IPS DF 6.9 (cell line): ENCODE results near the gene CCDC136.

Source experiments
- DNase-seq: peaks from one replicate; pipeline ENCODE4 v3.0.0-alpha.2; 2013; ENCODE audit warnings: low read depth, low spot score
- H3K27ac ChIP-seq: one replicate; pipeline ENCODE4 v1.5.1; 2013; ENCODE audit warnings: low read length, control low read depth
- H3K27me3 ChIP-seq: 2 replicates; pipeline ENCODE4 v1.6.1; 2013; ENCODE audit warnings: mild to moderate bottlenecking, low read length; ENCODE audit not compliant: control insufficient read depth, insufficient read depth
- H3K36me3 ChIP-seq: 2 replicates; pipeline ENCODE4 v1.6.1; 2013; ENCODE audit warnings: low read length; ENCODE audit not compliant: control insufficient read depth, insufficient read depth
- H3K4me1 ChIP-seq: 2 replicates; pipeline ENCODE4 v1.6.1; 2013; ENCODE audit warnings: low read length; ENCODE audit not compliant: control insufficient read depth, insufficient read depth
- H3K4me3 ChIP-seq: 2 replicates; pipeline ENCODE4 v1.5.1; 2013; ENCODE audit warnings: mild to moderate bottlenecking, low read length
- H3K9me3 ChIP-seq: 2 replicates; pipeline ENCODE4 v1.6.1; 2013; ENCODE audit warnings: low read length, inconsistent platforms; ENCODE audit not compliant: control insufficient read depth, insufficient read depth
- WGBS: extraction: QIAGEN DNeasy Blood & Tissue Kit; methylation state at CpG from one replicate; pipeline ENCODE4 v1.1.7; 2013; ENCODE audit warnings: mixed read lengths, missing lambda C conversion rate; ENCODE audit not compliant: insufficient read length, insufficient coverage; 5-methylcytosine and 5-hydroxymethylcytosine counted together

Gene CCDC136

GRCh38 chr7:128791121-128791971, at the start of gene CCDC136:
CCDC136 (plus strand) TSS chr7:128791968; CDS start chr7:128792412, 444 bp downstream.
- no CpG with 5 or more reads among the region's 80 CpGs for WGBS
- no peak within 1 kb of the TSS for H3K27ac ChIP-seq

GRCh38 chr7:128742206-128742605, 49.6 kb upstream of the CCDC136 start:
- no peaks in the 10 kb centered on the region for H3K9me3 ChIP-seq
- no peaks in the 10 kb centered on the region for H3K4me1 ChIP-seq
- H3K27ac ChIP-seq: no peak overlapping the region
- H3K27me3 ChIP-seq: no peaks in the 10 kb centered on the region
- DNase-seq: no peak
- no peak overlapping the region for H3K4me3 ChIP-seq
- no CpG with 5 or more reads among the region's 4 CpGs for WGBS
- H3K36me3 ChIP-seq: no peaks in the 10 kb centered on the region

More at GRCh38 chr7:128791121-128791971, at the start of gene CCDC136:
- Histone ChIP-seq H3K27me3 (no peaks in the 10 kb centered on the region), H3K9me3 (no peaks in the 10 kb centered on the region), H3K36me3 (0 out of 2 replicates have a peak, but pooled peaks cover 3% of the 10 kb centered on the region), H3K4me3 (peak within 1 kb of the TSS; percentile 60), H3K4me1 (no peaks in the 10 kb centered on the region)
- no peak for DNase-seq

- no peaks in the 10 kb centered on the region for H3K4me1 ChIP-seq
- H3K27ac ChIP-seq: no peak overlapping the region
- no CpG with 5 or more reads among the region's 7 CpGs for WGBS
- H3K9me3 ChIP-seq: no peaks in the 10 kb centered on the region
- no peaks in the 10 kb centered on the region for H3K27me3 ChIP-seq
- H3K36me3 ChIP-seq: peaks cover 3% of the 10 kb centered on the region; the same call in 1 of the 2 replicates
- no peak overlapping the region for H3K4me3 ChIP-seq
- DNase-seq: no peak
Observed at GRCh38 chr7:128743112-128743772, 48.5 kb upstream of the CCDC136 start.

- Histone ChIP-seq H3K36me3 (peaks cover 3% of the 10 kb centered on the region; the same call in 1 of the 2 replicates), H3K4me1 (no peaks in the 10 kb centered on the region), H3K27ac (no peak overlapping the region), H3K27me3 (no peaks in the 10 kb centered on the region), H3K4me3 (no peak overlapping the region), H3K9me3 (no peaks in the 10 kb centered on the region)
- no CpG with 5 or more reads among the region's 2 CpGs for WGBS
- DNase-seq: no peak
Observed at GRCh38 chr7:128744366-128744905, 47.3 kb upstream of the CCDC136 start.

- no peaks in the 10 kb centered on the region for H3K27me3 ChIP-seq
- DNase-seq: no peak
- peaks cover 3% of the 10 kb centered on the region; the same call in 1 of the 2 replicates for H3K36me3 ChIP-seq
- no peaks in the 10 kb centered on the region for H3K9me3 ChIP-seq
- no peaks in the 10 kb centered on the region for H3K4me1 ChIP-seq
- H3K4me3 ChIP-seq: no peak overlapping the region
- H3K27ac ChIP-seq: no peak overlapping the region
- no CpG with 5 or more reads among the region's 1 CpG for WGBS
Observed at GRCh38 chr7:128745706-128746105, 46.1 kb upstream of the CCDC136 start.

GRCh38 chr7:128747327-128748079, 44.3 kb upstream of the CCDC136 start:
- DNase-seq: no peak
- no peak overlapping the region for H3K27ac ChIP-seq
- H3K4me1 ChIP-seq: no peaks in the 10 kb centered on the region
- H3K27me3 ChIP-seq: no peaks in the 10 kb centered on the region
- H3K4me3 ChIP-seq: no peak overlapping the region
- no peaks in the 10 kb centered on the region for H3K9me3 ChIP-seq
- peaks cover 3% of the 10 kb centered on the region; the same call in 1 of the 2 replicates for H3K36me3 ChIP-seq
- WGBS: no CpG with 5 or more reads among the region's 6 CpGs

- Histone ChIP-seq H3K27ac (no peak overlapping the region), H3K4me1 (no peaks in the 10 kb centered on the region), H3K9me3 (no peaks in the 10 kb centered on the region), H3K27me3 (no peaks in the 10 kb centered on the region), H3K36me3 (peaks cover 15% of the 10 kb centered on the region; the same call in 1 of the 2 replicates), H3K4me3 (no peak overlapping the region)
- DNase-seq: no peak
- no CpG with 5 or more reads among the region's 1 CpG for WGBS
Observed at GRCh38 chr7:128752251-128752650, 39.5 kb upstream of the CCDC136 start.

GRCh38 chr7:128755075-128755818, 36.5 kb upstream of the CCDC136 start:
- Histone ChIP-seq H3K4me1 (no peaks in the 10 kb centered on the region), H3K9me3 (no peaks in the 10 kb centered on the region), H3K27ac (no peak overlapping the region), H3K27me3 (no peaks in the 10 kb centered on the region), H3K36me3 (peaks cover 19% of the 10 kb centered on the region; the same call in 1 of the 2 replicates), H3K4me3 (no peak overlapping the region)
- no CpG with 5 or more reads among the region's 2 CpGs for WGBS
- no peak for DNase-seq

GRCh38 chr7:128755819-128756476, 35.8 kb upstream of the CCDC136 start:
- H3K4me3 ChIP-seq: no peak overlapping the region
- WGBS: no CpG with 5 or more reads among the region's 5 CpGs
- no peaks in the 10 kb centered on the region for H3K27me3 ChIP-seq
- DNase-seq: no peak
- no peak overlapping the region for H3K27ac ChIP-seq
- H3K9me3 ChIP-seq: no peaks in the 10 kb centered on the region
- H3K36me3 ChIP-seq: peaks cover 19% of the 10 kb centered on the region; the same call in 1 of the 2 replicates
- H3K4me1 ChIP-seq: no peaks in the 10 kb centered on the region
